Measurements from ENCODE around the gene TEX19.
A peak's percentile ranks its signal among the peaks of the same experiment; 100 is the strongest.

TEX19 gene, protein sequence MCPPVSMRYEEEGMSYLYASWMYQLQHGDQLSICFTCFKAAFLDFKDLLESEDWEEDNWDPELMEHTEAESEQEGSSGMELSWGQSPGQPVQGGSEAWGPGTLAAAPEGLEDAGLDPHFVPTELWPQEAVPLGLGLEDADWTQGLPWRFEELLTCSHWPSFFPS

GRCh38 chr17:82358465-82359350 lies at the start of gene TEX19:
TSS of gene TEX19 (plus strand) at chr17:82359247. CDS start at chr17:82362151, 2,904 bp downstream.
- no peak for DNase-seq (ENCODE audit: low read depth in 2 of 2)

- no peak for DNase-seq (ENCODE audit: low read depth in 2 of 2)
These were observed 49.1 kb upstream of the TEX19 start for GRCh38 chr17:82309656-82310570.

DNA sequence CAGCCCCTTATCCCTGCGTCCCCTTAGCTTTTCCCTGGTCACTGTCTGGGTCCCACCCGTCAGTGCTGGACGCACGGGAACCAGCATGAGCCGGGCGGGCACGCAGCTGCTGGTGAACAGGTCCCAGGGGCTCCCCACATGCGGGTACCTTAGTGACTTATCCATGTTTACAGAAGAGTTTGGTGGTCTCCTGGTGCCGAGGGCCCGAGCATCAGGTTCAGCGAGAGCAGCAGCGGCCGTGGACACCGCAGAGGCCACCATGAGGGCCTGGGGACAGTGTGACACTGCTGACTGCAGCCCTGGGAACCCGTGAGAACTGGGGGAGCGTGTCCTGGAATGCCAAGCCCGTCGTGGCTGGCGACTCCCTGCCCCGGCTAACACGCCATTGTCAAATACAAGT lies 48.2 kb upstream of the TEX19 start:
- no peak for DNase-seq (ENCODE audit: low read depth in 2 of 2)

DNA sequence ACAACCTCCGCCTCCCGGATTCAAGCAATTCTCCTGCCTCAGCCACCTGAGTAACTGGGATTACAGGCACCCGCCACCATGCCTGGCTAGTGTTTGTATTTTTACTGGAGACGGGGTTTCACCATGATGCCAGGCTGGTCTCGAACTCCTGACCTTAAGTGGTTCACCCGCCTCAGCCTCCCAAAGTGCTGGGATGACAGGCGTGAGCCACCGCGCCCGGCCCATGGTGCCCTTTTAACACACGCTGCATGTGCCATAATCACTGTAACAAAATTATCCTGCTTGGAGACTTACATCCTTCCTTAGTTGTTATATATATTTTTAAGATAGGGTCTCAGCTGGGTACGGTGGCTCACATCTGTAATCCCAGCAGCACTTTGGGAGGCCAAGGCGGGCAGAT lies 47.1 kb upstream of the TEX19 start:
- no peak for DNase-seq (ENCODE audit: low read depth in 2 of 2)

DNA sequence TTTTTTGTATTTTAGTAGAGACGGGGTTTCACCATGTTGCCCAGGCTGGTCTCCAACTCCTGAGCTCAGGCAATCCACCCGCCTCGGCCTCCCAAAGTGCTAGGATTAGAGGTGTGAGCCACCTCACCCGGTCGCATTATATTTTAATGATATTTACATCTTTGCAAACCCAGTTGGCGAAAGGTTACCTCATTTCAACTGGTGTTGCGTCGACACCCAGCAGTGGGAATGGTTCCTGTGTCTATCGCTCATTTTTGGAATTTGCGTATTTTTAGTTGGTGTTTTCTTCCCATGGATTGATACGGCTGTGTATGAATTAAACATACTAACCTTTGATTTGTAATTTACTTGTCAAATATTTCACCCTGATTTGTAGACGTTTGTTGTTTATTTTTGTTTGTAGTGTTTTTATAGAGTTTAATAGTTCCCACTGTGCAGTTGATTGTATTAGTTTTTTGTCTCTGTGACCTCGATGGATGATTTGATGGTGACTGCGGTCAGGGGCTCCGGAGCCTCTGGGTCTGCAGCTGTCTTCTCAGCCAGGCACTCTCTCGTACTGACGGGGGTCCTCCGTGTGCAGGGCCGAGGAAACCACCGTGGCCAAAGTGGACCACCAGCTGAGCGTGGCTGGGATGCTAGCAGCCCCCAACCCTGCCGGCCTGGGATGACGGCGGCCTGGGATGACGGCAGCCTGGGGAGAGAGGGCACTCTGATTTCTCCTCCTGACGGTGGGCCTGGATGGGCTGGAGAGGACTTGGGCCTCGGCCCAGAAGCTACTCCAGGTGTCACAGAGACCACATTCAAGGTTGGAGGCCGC lies 45.6 kb upstream of the TEX19 start:
- no peak for DNase-seq (ENCODE audit: low read depth in 2 of 2)

DNA sequence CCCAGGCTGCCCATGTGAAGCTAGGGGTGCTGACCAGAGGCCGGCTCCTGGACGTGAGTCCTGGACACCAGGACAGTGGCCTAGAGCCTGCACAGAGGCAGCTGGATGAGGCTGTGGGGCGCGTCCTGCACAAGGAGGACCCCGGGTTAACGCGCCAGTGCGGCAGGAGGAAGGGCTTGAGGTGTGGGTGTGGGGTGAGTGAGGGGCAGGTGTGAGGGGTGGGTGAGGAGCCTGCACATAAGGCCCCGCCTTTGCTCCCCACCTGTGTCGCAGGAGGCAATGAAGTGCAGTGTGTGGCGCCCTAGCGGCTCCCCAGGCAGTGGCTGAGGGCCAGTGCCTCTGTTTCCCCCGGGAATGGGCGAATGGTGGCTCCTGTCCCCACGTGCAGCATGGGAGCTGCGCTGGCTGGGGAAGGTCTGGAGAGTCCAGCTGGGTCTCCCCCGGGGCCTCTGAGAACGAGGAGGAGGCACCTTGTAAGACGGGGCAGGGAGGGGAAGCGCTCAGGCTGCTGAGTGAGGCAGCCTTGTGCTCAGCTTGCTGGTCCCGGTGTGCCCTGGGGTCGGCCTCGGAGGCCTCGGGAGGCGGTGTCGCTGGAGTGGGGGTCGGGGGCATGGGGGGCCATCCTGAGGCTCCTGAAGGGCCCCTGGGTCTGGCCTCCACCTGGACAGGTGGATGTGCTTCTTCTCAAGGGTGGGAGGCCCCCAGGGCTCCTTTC lies 44.9 kb upstream of the TEX19 start:
- DNase-seq (ENCODE audit: low read depth in 2 of 2): no peak

DNA sequence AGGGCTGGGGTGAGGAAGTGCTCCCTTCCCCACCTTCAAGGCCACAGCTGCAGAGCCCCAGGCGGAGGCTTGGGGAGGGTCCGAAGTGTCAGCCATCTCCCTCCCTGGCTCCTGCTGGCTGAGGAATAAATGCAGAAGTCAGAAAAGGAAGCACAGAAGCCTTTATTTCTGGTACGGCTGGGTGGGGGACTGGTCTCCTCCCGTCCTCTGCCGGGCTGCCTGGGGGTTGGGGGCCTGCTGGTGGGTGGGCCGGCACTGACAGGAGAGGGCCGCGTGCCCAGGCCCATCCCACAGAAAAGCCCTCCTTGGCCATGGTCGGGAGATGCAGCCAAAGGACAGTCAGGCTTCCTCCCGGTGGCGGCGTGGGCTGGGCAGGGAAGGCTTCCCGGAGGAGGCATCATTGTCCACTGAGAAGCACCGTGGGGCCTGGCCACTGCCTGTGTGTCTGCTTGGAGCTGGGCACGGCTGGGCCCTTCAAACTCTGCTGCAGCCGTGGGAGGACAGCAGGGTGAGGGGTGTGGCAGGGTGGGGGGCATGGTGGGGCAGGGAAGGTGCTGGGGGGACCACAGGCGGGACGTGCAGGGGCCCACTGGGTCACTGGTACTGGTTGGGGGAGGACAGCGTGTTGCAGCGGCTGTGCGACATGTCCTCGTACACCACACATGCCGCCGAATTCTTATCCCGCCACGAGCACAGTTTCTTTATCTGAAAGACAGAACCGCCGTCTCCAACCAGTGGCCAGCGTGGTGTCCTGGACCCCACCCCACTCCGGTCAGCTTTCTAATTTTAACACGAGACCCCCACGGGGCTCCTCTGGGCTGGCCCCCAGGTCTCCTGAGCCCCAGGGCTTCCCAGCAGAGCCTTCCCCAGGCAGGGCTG lies 44.1 kb upstream of the TEX19 start:
- DNase-seq (ENCODE audit: low read depth in 2 of 2): no peak

DNA sequence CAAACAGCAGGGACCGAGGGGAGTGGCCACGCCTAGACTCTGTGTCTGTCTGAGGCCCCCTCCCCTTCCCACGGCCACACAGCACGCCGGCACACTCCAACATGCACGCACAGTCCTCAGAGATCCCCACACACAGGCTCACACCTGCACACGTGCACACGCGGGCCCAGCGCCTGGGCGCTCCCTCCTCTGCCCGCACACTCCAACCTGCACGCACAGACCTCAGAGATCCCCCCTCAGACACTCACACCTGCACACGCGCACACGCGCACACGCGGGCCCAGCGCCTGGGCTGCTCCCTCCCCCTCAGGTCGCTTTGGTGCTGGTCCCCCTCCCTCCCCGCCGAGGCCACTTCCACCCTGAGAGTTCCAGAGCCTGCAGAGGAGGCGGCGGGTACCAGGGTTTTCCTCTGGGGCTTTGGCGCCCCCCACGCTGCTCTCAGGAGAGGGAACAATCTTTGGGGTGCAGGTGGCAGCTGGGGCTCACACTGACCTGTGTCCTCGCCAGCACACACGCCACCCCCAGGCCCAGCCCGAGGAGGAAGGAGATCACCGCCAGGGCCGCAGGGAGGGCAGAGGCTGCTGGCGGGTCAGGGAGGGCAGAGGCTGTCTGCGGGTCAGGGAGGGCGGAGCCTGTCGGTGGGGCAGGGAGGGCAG lies 43.2 kb upstream of the TEX19 start:
- DNase-seq (ENCODE audit: low read depth in 2 of 2): no peak

- DNase-seq (ENCODE audit: low read depth in 2 of 2): no peak
These were observed 42.2 kb upstream of the TEX19 start for GRCh38 chr17:82316651-82317393.

- DNase-seq (ENCODE audit: low read depth in 2 of 2): peak in 1 of 2 donors; percentile 56
These were observed 41.5 kb upstream of the TEX19 start, which contains the start of gene CD7 for GRCh38 chr17:82317394-82318168. TSS of gene CD7 (minus strand) at chr17:82317608. CDS start at chr17:82317495, 113 bp downstream.

- DNase-seq (ENCODE audit: low read depth in 2 of 2): no peak
These were observed 40.9 kb upstream of the TEX19 start for GRCh38 chr17:82318169-82318498.

DNA sequence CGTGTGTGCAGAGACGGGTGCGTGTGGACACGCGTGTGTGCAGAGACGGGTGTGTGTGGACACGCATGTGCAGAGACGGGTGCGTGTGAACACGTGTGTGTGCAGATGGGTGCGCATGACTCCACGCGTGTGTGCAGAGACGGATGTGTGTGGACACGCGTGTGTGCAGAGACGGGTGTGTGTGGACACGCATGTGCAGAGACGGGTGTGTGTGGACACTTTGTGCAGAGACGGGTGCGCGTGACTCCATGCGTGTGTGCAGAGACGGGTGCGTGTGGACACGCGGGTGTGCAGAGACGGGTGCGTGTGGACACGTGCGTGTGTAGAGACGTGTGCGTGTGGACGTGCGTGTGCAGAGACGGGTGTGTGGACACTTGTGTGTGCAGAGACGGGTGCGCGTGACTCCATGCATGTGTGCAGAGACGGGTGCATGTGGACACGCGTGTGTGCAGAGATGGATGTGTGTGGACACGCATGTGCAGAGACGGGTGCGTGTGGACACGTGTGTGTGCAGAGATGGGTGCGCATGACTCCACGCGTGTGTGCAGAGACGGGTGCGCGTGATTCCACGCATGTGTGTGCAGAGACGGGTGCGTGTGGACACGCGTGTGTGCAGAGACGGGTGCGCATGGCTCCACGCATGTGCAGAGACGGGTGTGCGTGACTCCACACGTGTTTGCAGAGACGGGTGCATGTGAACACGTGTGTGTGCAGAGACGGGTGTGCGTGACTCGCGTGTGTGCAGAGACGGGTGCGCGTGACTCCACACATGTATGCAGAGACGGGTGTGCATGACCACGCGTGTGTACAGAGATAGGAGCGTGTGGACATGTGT lies 40.1 kb upstream of the TEX19 start:
- no peak for DNase-seq (ENCODE audit: low read depth in 2 of 2)

- no peak for DNase-seq (ENCODE audit: low read depth in 2 of 2)
These were observed 39.4 kb upstream of the TEX19 start for GRCh38 chr17:82319619-82320062.

DNA sequence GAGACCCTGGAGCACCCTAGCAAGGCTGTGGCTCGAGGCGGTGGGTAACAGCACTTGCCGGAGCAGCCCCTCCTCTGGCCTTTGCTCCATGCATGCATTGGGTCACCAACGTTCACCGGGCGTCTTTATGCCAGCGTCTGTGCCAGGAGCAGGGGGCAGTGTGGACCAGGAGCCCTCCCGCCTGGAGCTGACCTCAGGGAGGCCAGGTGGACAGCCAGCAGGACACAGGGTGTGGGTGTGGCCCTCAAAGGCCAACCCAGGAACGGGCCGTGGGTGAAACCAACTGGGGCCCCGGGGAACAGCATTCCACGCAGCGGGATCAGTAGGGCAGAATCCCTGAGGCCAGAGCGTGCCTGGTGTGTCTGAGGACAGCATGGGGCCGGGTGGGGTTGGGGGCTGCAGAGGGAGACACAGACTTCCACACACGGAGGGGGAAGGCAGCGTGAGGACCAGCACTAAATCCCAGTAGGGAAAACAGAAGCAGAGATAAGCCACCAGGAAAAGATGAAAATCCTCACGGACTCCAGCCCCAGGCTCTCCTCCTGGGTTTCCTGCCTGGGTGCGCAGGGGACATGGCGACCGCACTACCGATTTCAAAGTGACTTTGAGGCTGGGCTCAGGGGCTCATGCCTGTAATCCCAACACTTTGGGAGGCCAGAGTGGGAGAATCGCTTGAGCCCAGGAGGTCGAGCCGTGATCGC lies 38.8 kb upstream of the TEX19 start:
- DNase-seq (ENCODE audit: low read depth in 2 of 2): no peak

GRCh38 chr17:82320956-82321927 lies 37.8 kb upstream of the TEX19 start:
- peak; percentile 43 to 73 for DNase-seq (ENCODE audit: low read depth in 2 of 2)

Measured in stimulated activated CD8-positive, alpha-beta memory T cell treated with anti-CD3 and anti-CD28 coated beads, Interleukin-2, amount 100 ng/mL, for 1 hour (primary cell).